ENCODE results near the gene TXNRD3.

Gene TXNRD3

GRCh38 chr3:126582311-126582710, 72.6 kb downstream of the TXNRD3 start:
- DNase-seq: no peak

- DNase-seq: no peak
These were observed 73.4 kb downstream of the TXNRD3 start for GRCh38 chr3:126581569-126581968.

- DNase-seq: no peak
These were observed 74.2 kb downstream of the TXNRD3 start for GRCh38 chr3:126580746-126581145.

- DNase-seq: no peak
These were observed 76.2 kb downstream of the TXNRD3 start for GRCh38 chr3:126578702-126579101.

GRCh38 chr3:126577261-126577660, 77.7 kb downstream of the TXNRD3 start:
- DNase-seq: no peak

- DNase-seq: no peak
These were observed 81.3 kb downstream of the TXNRD3 start for GRCh38 chr3:126573492-126574117.

- no peak for DNase-seq
These were observed 83.8 kb downstream of the TXNRD3 start for GRCh38 chr3:126571078-126571477.

GRCh38 chr3:126570103-126570541, 84.8 kb downstream of the TXNRD3 start:
- DNase-seq: no peak

GRCh38 chr3:126569390-126569975, 85.4 kb downstream of the TXNRD3 start:
- no peak for DNase-seq

GRCh38 chr3:126568776-126569342, 86.1 kb downstream of the TXNRD3 start:
- DNase-seq: no peak

GRCh38 chr3:126567696-126568438, 87.1 kb downstream of the TXNRD3 start:
- no peak for DNase-seq

GRCh38 chr3:126562737-126563276, 92.1 kb downstream of the TXNRD3 start:
- no peak for DNase-seq

- no peak for DNase-seq
These were observed 96.4 kb downstream of the TXNRD3 start, which contains the start of gene C3orf22 for GRCh38 chr3:126558336-126559071. C3orf22 (minus strand) TSS chr3:126558932; CDS start chr3:126553390, 5,542 bp downstream.

GRCh38 chr3:126557761-126558160, 97.2 kb downstream of the TXNRD3 start:
- no peak for DNase-seq

- DNase-seq: no peak
These were observed 97.5 kb downstream of the TXNRD3 start for GRCh38 chr3:126557415-126557745.

Measured in fibroblast of skin of abdomen (primary cell).